Activated CD4-positive, alpha-beta T cell treated with anti-CD3 and anti-CD28 coated beads, Interleukin-2, amount 50 U/mL, for 16 hours (primary cell): Measurements from ENCODE around the gene SERPINH1.

ENCODE experiments used
- DNase-seq: peaks from one replicate; pipeline ENCODE4 v3.0.0-alpha.2; 2020

Gene SERPINH1

GRCh38 chr11:75557666-75558494, 4.2 kb upstream of the SERPINH1 start:
- DNase-seq, result no peak

- DNase-seq, result no peak
Measured at GRCh38 chr11:75558939-75559843, 2.9 kb upstream of the SERPINH1 start.

DNA sequence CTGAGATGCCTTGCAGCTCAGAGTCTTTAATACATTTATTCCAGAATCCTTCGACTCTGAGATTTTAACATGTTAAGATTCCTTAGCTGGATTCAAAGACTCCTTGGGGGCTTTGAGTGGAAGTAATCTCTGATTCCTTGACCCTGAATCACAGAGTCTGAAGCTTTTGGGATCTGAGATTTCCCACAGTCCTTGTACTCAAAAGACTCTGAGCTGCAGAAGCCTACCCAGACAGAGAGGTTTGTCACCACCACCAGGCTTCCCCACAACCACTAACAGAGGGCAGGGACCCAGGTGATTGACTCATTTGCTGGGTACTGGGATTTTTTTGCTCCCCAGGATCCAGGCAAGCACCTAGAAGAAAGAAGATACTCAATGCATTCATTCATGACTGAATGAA, 1.4 kb upstream of the SERPINH1 start:
- no peak for DNase-seq

DNA sequence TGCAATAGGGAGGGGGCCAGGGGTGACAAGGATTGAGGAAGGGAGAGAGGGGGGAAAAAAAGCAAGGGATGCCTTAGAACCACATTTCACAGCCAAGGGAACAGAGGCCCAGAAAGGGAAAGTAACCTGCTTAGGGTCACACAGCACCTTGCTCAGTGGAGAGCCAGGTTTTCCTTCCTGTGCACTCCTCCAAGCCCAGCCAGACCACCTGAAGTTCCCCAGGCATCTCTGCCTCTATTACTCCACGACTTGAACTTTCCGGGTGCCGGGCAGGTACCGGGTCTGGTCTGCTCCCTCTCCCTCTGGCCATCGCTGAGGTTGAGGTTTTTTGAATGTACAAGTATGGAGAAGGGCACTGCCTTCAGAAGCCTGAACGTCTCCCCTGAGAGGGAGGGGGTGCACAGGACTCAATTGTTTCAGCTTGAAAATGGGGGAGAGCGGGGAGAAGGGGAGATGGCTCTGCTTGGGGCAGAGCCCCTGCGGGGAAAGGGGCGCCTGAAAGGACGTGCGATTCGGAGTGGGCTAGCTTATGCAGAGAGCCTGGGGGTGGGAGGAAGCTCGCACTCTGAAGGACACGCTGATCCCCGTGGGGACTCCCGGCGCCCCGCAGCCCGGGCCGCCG, 516 bp upstream of the SERPINH1 start:
- DNase-seq, result no peak

DNA sequence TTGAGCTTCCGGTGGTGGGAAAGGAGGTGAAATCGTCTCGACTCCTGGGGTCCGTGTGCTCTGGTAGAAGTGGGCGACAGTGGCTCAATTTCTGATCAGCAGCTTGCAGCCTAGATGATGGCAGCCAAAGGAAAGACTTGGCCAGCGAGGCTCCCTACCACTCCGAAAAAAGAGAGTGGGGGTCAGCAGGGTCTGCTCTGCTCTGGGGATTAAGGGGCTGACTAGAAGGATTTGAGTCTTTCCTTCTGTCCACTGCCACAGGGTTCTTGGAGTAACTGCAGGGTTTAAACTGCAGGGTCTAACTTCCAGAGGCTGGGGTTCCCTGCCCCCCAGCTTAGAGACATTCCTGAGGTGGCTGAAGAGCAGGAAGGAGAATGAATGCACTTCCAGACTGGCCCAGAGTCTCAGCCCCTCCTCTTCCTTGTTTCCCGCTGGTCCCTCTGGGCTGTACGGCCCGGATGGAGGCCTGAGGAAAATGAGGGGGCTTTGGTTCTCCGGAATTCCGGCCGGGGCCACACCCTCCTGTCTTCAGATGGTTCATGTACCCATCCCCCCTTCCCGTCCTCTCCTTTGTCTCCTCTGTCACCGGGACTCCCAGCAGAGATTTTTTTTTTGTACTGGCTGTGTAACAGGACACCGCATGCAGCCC, 907 bp downstream of the SERPINH1 start:
- DNase-seq, result no peak

- DNase-seq, result no peak
Measured at GRCh38 chr11:75563501-75563977, 1.5 kb downstream of the SERPINH1 start.

DNA sequence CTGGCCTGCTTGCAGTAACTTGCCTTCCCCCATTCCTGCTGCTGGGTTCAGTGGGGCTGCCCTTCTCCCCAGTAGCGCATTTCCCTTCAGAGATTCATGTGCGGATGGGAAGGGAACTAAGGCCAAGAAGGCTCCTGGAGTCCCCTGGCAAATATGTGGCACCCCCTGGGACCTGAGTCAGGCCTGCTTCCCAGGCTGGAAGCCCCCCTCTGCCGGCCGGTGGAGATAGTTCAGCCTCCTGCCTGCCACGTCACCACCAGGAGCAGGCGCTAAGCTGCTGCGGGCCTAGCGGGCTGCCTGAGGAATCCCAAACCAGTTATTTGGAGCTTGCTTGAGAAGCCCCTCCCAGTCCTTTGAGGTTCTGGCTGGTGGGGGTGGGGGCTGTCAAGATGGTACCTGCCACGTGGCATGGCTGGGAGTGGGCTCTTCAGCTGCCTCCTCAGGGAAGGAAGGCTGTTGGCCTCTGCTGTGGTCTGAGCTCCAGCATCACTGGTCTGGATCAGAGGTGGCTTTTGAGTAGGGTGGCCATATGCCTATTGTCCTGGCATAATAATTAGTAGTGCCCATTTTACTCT, 2.0 kb downstream of the SERPINH1 start:
- no peak for DNase-seq

DNA sequence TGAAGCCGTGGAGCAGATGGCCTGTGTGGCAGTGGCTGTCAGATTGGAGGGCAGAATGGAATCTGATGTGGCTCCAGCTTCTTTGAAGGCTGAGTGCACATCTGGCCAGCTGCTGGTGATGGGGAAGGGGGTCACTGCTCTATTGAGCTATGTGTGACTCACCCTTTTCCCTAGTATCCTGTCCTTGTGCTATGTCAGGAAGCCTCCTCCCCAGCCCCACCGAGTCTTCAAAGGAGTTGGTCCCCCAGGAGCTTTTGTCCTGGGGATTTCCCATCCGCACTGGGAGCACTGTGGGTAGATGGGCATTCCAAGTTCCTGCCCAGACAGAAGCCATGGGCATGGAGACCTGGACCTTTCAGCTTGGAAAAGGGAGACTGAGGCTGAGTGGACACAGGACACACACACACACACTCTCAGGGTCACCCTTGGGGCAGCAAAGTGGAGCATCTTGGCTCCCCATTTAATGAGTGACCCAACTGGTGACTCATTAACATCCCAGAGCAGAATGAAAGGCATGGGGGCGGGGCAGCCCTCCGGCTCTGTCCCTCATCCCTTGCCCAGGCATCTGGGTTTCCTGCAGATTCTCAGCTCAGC, 3.3 kb downstream of the SERPINH1 start:
- no peak for DNase-seq

GRCh38 chr11:75565916-75566762, 4.1 kb downstream of the SERPINH1 start:
- no peak for DNase-seq

DNA sequence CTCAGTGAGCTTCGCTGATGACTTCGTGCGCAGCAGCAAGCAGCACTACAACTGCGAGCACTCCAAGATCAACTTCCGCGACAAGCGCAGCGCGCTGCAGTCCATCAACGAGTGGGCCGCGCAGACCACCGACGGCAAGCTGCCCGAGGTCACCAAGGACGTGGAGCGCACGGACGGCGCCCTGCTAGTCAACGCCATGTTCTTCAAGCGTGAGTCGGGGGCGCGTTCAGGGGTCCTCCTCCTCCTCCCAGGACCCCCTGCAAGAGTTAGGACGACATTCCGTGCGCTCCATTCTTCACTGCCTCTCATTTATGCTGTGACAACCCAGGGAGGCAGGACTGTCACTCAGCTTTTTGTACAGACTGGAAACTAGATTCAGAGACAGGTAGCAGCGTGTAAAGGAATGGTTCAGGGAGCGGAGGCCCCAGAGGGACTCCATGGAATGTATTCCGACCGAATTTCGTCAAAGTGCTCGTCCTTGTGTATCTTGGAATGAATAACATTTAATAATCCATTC, 4.8 kb downstream of the SERPINH1 start:
- DNase-seq, result no peak

DNA sequence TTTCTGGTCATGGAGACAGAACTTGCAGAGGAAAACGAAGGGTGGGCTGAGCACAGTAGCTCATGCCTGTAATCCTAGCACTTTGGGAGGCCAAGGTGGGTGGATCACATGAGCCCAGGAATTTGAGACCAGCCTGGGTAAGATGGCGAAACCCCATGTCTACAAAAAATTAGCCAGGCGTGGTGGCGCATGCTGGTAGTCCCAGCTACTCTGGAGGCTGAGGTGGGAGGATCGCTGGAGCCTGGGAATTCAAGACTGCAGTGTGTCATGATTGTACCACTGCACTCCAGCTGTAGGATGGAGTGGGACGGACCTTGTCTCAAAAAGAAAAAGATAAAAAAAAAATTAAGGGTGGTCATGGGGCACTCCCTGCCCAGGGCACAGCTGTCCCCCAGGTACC, 5.9 kb downstream of the SERPINH1 start:
- DNase-seq, result no peak

GRCh38 chr11:75568616-75569219, 6.7 kb downstream of the SERPINH1 start:
- DNase-seq, result no peak

DNA sequence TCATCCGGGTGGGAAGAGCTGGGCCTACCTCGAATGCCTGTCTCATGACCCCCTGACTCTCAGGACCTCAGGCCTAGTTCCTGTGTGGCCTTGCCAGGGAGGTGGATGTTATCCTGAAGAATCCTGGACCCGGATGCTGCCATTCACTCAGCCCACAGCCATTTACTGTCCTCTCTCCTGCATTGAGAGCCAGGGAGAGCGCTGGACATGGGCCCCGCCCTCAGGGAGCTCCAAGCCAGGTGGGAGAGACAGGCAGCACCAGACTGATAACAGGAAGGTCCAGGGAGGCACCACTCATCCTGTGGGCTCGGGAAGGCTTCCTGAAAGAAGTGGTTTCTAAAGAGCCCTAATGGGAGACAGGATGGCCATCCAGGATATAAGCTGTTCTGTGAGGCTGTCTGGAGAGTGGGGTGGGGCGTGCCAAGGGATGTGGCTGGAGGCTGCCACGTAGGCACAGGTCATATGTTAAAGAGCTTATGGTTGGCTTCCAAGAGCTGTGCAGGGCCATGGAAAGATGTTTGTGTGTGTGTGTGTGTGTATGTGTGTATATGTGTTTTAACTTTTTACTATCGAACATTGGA, 8.6 kb downstream of the SERPINH1 start:
- DNase-seq, result no peak

- no peak for DNase-seq
Measured at GRCh38 chr11:75571625-75572024, 9.6 kb downstream of the SERPINH1 start.

DNA sequence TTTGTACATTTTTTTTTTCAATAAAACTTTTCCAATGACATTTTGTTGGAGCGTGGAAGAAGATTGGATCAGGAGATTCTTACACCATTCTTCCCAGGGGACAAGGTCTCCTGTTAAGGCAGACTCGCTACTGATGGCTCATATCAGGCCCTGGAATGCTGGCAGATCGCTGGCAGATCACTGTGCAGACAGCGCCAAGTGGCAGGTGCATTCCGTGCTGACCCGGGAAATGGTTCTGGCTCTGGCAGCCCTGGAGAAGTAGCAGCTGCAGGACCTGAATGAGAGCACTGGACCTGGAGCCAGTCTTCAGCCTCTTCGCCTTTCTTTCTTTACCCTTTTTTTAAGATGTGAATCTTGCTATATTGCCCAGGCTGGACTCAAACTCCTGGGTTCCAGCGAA, 10.7 kb downstream of the SERPINH1 start:
- DNase-seq, result no peak

DNA sequence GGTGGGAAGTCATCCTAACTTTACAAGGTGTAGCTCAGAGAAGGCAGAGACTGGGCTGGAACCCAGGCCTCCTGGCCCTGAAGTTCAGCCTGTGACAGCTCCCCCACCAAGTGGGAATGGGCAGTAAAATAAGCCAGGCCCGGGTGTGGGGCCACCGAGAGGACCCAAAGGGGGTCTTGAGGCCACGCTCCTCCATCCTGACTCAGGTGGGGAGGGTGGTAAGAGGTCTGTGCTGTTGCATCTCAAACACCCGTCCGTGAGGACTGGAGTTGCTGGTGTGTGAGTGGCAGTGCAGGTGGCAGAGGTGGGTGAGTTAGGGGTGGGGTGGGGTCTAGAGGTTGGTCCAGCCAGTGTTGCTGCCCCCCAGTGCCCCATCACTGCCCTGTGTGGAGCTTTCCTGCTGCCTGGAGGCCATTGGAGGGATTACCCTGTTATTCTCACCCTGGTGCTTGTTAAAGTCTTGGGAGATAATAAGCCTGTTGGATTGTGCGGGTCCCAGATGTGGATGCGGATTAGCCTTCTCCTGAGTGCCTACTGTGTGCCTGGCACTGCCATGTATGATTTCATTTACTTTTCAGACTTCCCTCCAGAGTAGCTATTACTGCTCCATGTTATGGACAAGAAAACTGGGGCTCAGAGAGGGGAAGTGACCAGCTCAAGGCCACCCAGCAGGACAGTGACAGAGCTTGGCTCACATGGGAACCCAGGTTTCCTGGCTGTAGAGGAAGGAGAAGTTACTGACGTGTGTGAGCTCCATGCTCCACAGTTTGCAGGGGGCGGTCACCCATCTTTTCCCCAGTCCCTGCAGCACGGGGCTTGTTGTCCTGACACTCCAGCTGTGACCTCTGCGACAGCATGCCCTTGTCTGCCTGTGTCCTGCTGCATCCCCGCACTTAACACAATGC, 12.9 kb downstream of the SERPINH1 start:
- no peak for DNase-seq

DNA sequence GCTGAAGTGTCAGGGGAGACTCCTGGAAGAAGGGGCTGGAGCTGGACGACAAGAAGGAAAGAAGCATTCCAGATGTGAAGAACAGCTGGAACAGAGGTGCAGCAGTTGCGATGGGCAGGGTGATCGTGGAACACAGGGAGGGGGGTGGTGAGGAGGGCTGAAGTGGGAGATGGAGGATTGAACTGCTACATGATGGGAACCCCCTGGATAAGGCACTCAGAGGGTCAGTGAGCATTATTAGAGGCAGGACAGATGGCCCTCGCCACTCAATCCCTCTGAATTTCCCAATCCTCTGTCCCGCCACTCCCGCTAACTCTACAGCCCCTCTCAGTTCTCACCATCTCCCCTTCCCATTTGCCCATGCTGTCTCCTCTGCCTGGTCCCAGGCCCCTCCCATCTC, 14.0 kb downstream of the SERPINH1 start:
- no peak for DNase-seq

- no peak for DNase-seq
Measured at GRCh38 chr11:75576499-75576918, 14.5 kb downstream of the SERPINH1 start.

GRCh38 chr11:75577207-75577606, 15.2 kb downstream of the SERPINH1 start:
- DNase-seq, result peak; percentile 39
